ENCODE results near the gene SLC39A11. TPM values are rescaled to one million over a fixed set of nuclear protein-coding genes. Genes with fewer than 3 reads are reported as not detected.

SLC39A11 gene
- total RNA-seq, 1 experiment from 2014 or later = 18.9 TPM

GRCh38 chr17:73092523-73093135, at the start of gene SLC39A11 (continued):
- TF ChIP-seq MAX (CRISPR knock-in tag; IDR thresholded peaks at IDR 0.05) (peak; percentile 96), CDX4 (CRISPR knock-in tag; IDR thresholded peaks at IDR 0.05; ENCODE audit: borderline replicate concordance) (no peak), NR1H2 (CRISPR knock-in tag; IDR thresholded peaks at IDR 0.05) (no peak), ZMAT4 (CRISPR knock-in tag; IDR thresholded peaks at IDR 0.05) (no peak), OVOL2 (CRISPR knock-in tag; IDR thresholded peaks at IDR 0.05; ENCODE audit: borderline replicate concordance) (no peak), GRHL2 (CRISPR knock-in tag; IDR thresholded peaks at IDR 0.05; ENCODE audit: insufficient replicate concordance, severe bottlenecking) (no peak), ZNF232 (CRISPR knock-in tag; IDR thresholded peaks at IDR 0.05) (no peak), ZNF416 (CRISPR knock-in tag; IDR thresholded peaks at IDR 0.05) (no peak), SMAD3 (CRISPR knock-in tag; IDR thresholded peaks at IDR 0.05; ENCODE audit: borderline replicate concordance) (no peak), PRDM15 (CRISPR knock-in tag; IDR thresholded peaks at IDR 0.05) (no peak), ARID4B (CRISPR knock-in tag; IDR thresholded peaks at IDR 0.05; ENCODE audit: borderline replicate concordance) (0 out of 2 replicates have a peak, but pooled peaks have one; percentile 81), FOXP1 (CRISPR knock-in tag; IDR thresholded peaks at IDR 0.05; ENCODE audit: borderline replicate concordance) (no peak; the same call in 1 of the 2 replicates), ZNF532 (CRISPR knock-in tag; IDR thresholded peaks at IDR 0.05; ENCODE audit: borderline replicate concordance) (no peak), ZNF263 (CRISPR knock-in tag; IDR thresholded peaks at IDR 0.05; ENCODE audit: low read depth) (no peak), EMX1 (CRISPR knock-in tag; IDR thresholded peaks at IDR 0.05) (no peak), MLX (CRISPR knock-in tag; IDR thresholded peaks at IDR 0.05) (no peak), STAT6 (CRISPR knock-in tag; conservative IDR thresholded peaks at IDR 0.05; ENCODE audit: low read depth) (no peak), NR2C2 (CRISPR knock-in tag; IDR thresholded peaks at IDR 0.05) (no peak), NFE2L1 (CRISPR knock-in tag; IDR thresholded peaks at IDR 0.05) (no peak), FOXK1 (CRISPR knock-in tag; IDR thresholded peaks at IDR 0.05) (peak; percentile 74), CREM (CRISPR knock-in tag; IDR thresholded peaks at IDR 0.05) (no peak)
